GM23338 (cell line): Measurements from ENCODE around the gene GPR152. TPM values are rescaled to one million over a fixed set of nuclear protein-coding genes. Genes with fewer than 3 reads are reported as not detected.

ENCODE experiments used
- ATAC-seq: fragments of 200-7000 bp; cut with Tn5 transposase; 3 replicates; pipeline ENCODE4 v1.9.1; 2020
- DNase-seq: peaks from one replicate; pipeline ENCODE4 v3.0.0-alpha.2; 2015; ENCODE audit warnings: low spot score
- H2AFZ ChIP-seq: fragments of 200-600 bp; sonication (generic); 2 replicates; pipeline ENCODE4 v1.8.0; 2016; ENCODE audit warnings: antibody characterized with exemption, mild to moderate bottlenecking, moderate library complexity
- H3F3A ChIP-seq: fragments of 200-600 bp; sonication (generic); replicated peaks from 2 replicates; pipeline ENCODE4 v1.8.0; 2017; ENCODE audit warnings: antibody characterized with exemption, mixed run types, low read depth
- H3K27ac ChIP-seq: fragments of 200-600 bp; sonication (generic); 2 replicates; pipeline ENCODE4 v1.6.1; 2016; ENCODE audit warnings: low read depth
- H3K27me3 ChIP-seq: fragments of 200-600 bp; sonication (generic); 2 replicates; pipeline ENCODE4 v1.8.0; 2016; ENCODE audit warnings: mild to moderate bottlenecking, mixed run types, moderate library complexity; ENCODE audit not compliant: insufficient read depth
- H3K36me3 ChIP-seq: fragments of 200-600 bp; sonication (generic); 2 replicates; pipeline ENCODE4 v1.8.0; 2016; ENCODE audit warnings: mild to moderate bottlenecking; ENCODE audit not compliant: insufficient read depth
- H3K4me1 ChIP-seq: fragments of 200-600 bp; sonication (generic); 2 replicates; pipeline ENCODE4 v1.8.0; 2016; ENCODE audit warnings: mild to moderate bottlenecking, moderate library complexity; ENCODE audit not compliant: insufficient read depth
- H3K4me2 ChIP-seq: fragments of 200-600 bp; sonication (generic); 2 replicates; pipeline ENCODE4 v1.7.1; 2017; ENCODE audit warnings: mixed run types
- H3K4me3 ChIP-seq: fragments of 200-600 bp; sonication (generic); 2 replicates; pipeline ENCODE4 v1.6.1; 2016; ENCODE audit warnings: mixed run types
- H3K79me2 ChIP-seq: fragments of 200-600 bp; sonication (generic); replicated peaks from 2 replicates; pipeline ENCODE4 v1.8.0; 2017; ENCODE audit warnings: mild to moderate bottlenecking; ENCODE audit not compliant: insufficient read depth
- H3K9me2 ChIP-seq: fragments of 200-600 bp; sonication (generic); 2 replicates; pipeline ENCODE4 v1.8.0; 2017; ENCODE audit not compliant: insufficient read depth
- H4K20me1 ChIP-seq: fragments of 200-600 bp; sonication (generic); replicated peaks from 2 replicates; pipeline ENCODE4 v1.8.0; 2017; ENCODE audit warnings: mild to moderate bottlenecking; ENCODE audit not compliant: insufficient read depth
- H3K27ac Mint-ChIP-seq: 2 replicates; pipeline ENCODE4 v1.8.0; 2020; ENCODE audit warnings: inconsistent platforms, mild to moderate bottlenecking, moderate library complexity, mixed read lengths
- H3K27me3 Mint-ChIP-seq: 3 replicates; pipeline ENCODE4 v1.8.0; 2022; ENCODE audit warnings: low read depth, mild to moderate bottlenecking, moderate library complexity, mixed read lengths, inconsistent platforms; ENCODE audit not compliant: insufficient read depth, poor library complexity
- H3K36me3 Mint-ChIP-seq: 3 replicates; pipeline ENCODE4 v1.8.0; 2021; ENCODE audit warnings: low read depth, mild to moderate bottlenecking, inconsistent platforms, moderate library complexity, mixed read lengths
- H3K4me1 Mint-ChIP-seq: 3 replicates; pipeline ENCODE4 v1.8.0; 2020; ENCODE audit warnings: mild to moderate bottlenecking, inconsistent platforms, mixed read lengths
- H3K4me3 Mint-ChIP-seq: 3 replicates; pipeline ENCODE4 v1.8.0; 2021; ENCODE audit warnings: moderate library complexity, mild to moderate bottlenecking, inconsistent platforms, mixed read lengths
- H3K9me3 Mint-ChIP-seq: 3 replicates; pipeline ENCODE4 v1.8.0; 2020; ENCODE audit warnings: moderate library complexity, mild to moderate bottlenecking, inconsistent platforms, mixed read lengths
- CREB1 ChIP-seq: fragments of 250-450 bp; sonication (Bioruptor Pico); IDR thresholded peaks from 2 replicates; pipeline ENCODE4 v1.5.0; 2020; ENCODE audit warnings: low read depth, mild to moderate bottlenecking, moderate library complexity
- EZH2 ChIP-seq: fragments of 200-600 bp; sonication (generic); IDR thresholded peaks from one replicate; pipeline ENCODE4 v1.8.0; 2017; ENCODE audit warnings: antibody characterized with exemption, mild to moderate bottlenecking, low read depth; ENCODE audit not compliant: unreplicated experiment
- EZH2phosphoT487 ChIP-seq: fragments of 200-600 bp; sonication (generic); IDR thresholded peaks from one replicate; pipeline ENCODE4 v1.8.1; 2018; ENCODE audit warnings: antibody characterized with exemption; ENCODE audit not compliant: unreplicated experiment
- JUNB ChIP-seq: IDR thresholded peaks from one replicate; pipeline ENCODE4 v1.6.1; 2016; ENCODE audit warnings: antibody characterized with exemption; ENCODE audit not compliant: unreplicated experiment
- NANOG ChIP-seq: IDR thresholded peaks from 2 replicates; pipeline ENCODE4 v1.6.1; 2016; ENCODE audit warnings: antibody characterized with exemption, borderline replicate concordance
- POLR2AphosphoS5 ChIP-seq: IDR thresholded peaks from 2 replicates; pipeline ENCODE4 v1.6.1; 2016; ENCODE audit warnings: antibody characterized with exemption, low read depth
- STAT1 ChIP-seq: IDR thresholded peaks from one replicate; pipeline ENCODE4 v1.6.1; 2016; ENCODE audit warnings: antibody characterized with exemption; ENCODE audit not compliant: unreplicated experiment
- ZNF114 ChIP-seq: fragments of 250-450 bp; sonication (Bioruptor Pico); IDR thresholded peaks from 2 replicates; pipeline ENCODE4 v1.5.0; 2020; ENCODE audit warnings: mild to moderate bottlenecking, moderate library complexity
- ZNF331 ChIP-seq: fragments of 250-450 bp; sonication (Bioruptor Pico); IDR thresholded peaks from 2 replicates; pipeline ENCODE4 v1.5.0; 2020; ENCODE audit warnings: low read depth, mild to moderate bottlenecking, moderate library complexity
- polyA plus RNA-seq: library from polyadenylated mRNA; unstranded; fragments of >200 nt; fragmentation: Nextera tagmentation; extraction: Ambion mirVana; gene quantifications from 2 replicates; pipeline ENCODE4 v1.2.1, GENCODE V29; 2016
- total RNA-seq: library from RNA; depleted of rRNA; stranded (reverse); fragments of >200 nt; shearing (Covaris generic); gene quantifications from 2 replicates; pipeline ENCODE4 v1.2.3, GENCODE V29; 2014
- TF ChIP-seq, protein P1 (sequence below): fragments of 250-450 bp; sonication (Bioruptor Pico); IDR thresholded peaks from 2 replicates; pipeline ENCODE4 v1.5.0; 2020; ENCODE audit warnings: mild to moderate bottlenecking, moderate library complexity
- TF ChIP-seq, protein P2 (sequence below), 2 experiments: fragments of 200-600 bp in 1 of 2; sonication (generic) in 1 of 2; conservative IDR thresholded peaks; 2 replicates each; pipeline versions ENCODE4 v1.5.1 to v1.6.1; 2016 to 2017; ENCODE audit warnings: antibody characterized with exemption in 2 of 2, low read depth in 2 of 2, mild to moderate bottlenecking in 2 of 2, moderate library complexity in 1 of 2
- TF ChIP-seq, protein P3 (sequence below): IDR thresholded peaks from one replicate; pipeline ENCODE4 v1.6.1; 2018; ENCODE audit warnings: antibody characterized with exemption; ENCODE audit not compliant: unreplicated experiment
- TF ChIP-seq, protein P4 (sequence below): IDR thresholded peaks from 2 replicates; pipeline ENCODE4 v1.6.1; 2016; ENCODE audit warnings: antibody characterized with exemption

Gene GPR152
- total and polyA plus RNA-seq, 2 experiments from 2014 or later, result not detected

DNA sequence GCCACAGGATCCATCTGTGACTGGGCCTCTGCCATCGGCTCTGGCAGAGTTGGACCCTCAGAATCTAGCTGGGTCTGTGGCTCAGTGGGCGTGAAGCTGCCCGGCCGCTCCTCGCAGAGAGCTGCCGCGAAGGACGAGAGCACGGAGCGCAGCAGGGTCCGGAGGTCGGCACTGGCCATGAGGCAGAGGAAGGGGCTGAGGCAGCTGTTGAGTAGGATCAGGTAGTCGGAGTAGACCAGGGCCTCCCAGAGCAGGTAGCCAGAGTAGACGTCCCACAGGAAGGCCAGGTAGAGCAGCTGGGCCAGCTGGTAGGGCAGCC, 912 bp downstream of the GPR152 start:
- Histone ChIP-seq H3K4me1 (no peaks in the 10 kb centered on the region), H3K36me3 (no peaks in the 10 kb centered on the region), H3K4me3 (no peak overlapping the region), H3F3A (no peaks in the 10 kb centered on the region), H3K4me2 (no peak overlapping the region), H3K79me2 (no peaks in the 10 kb centered on the region), H3K9me2 (no peaks in the 10 kb centered on the region), H3K27me3 (no peaks in the 10 kb centered on the region), H2AFZ (no peak overlapping the region), H3K27ac (no peak overlapping the region), H4K20me1 (no peaks in the 10 kb centered on the region)
- Mint-ChIP-seq H3K27me3 (peaks cover 14% of the 10 kb centered on the region), H3K9me3 (no peaks in the 10 kb centered on the region), H3K27ac (no peak overlapping the region), H3K36me3 (no peaks in the 10 kb centered on the region), H3K4me3 (no peak overlapping the region), H3K4me1 (no peaks in the 10 kb centered on the region)
- DNase-seq (no peak), ATAC-seq (no peak)
- TF ChIP-seq ZNF331 (CRISPR knock-in tag) (no peak), ZNF114 (CRISPR knock-in tag) (no peak), NANOG (no peak), STAT1 (no peak), EZH2phosphoT487 (no peak), CREB1 (no peak), JUNB (no peak), EZH2 (no peak), POLR2AphosphoS5 (no peak)
- TF ChIP-seq, protein P1, sequence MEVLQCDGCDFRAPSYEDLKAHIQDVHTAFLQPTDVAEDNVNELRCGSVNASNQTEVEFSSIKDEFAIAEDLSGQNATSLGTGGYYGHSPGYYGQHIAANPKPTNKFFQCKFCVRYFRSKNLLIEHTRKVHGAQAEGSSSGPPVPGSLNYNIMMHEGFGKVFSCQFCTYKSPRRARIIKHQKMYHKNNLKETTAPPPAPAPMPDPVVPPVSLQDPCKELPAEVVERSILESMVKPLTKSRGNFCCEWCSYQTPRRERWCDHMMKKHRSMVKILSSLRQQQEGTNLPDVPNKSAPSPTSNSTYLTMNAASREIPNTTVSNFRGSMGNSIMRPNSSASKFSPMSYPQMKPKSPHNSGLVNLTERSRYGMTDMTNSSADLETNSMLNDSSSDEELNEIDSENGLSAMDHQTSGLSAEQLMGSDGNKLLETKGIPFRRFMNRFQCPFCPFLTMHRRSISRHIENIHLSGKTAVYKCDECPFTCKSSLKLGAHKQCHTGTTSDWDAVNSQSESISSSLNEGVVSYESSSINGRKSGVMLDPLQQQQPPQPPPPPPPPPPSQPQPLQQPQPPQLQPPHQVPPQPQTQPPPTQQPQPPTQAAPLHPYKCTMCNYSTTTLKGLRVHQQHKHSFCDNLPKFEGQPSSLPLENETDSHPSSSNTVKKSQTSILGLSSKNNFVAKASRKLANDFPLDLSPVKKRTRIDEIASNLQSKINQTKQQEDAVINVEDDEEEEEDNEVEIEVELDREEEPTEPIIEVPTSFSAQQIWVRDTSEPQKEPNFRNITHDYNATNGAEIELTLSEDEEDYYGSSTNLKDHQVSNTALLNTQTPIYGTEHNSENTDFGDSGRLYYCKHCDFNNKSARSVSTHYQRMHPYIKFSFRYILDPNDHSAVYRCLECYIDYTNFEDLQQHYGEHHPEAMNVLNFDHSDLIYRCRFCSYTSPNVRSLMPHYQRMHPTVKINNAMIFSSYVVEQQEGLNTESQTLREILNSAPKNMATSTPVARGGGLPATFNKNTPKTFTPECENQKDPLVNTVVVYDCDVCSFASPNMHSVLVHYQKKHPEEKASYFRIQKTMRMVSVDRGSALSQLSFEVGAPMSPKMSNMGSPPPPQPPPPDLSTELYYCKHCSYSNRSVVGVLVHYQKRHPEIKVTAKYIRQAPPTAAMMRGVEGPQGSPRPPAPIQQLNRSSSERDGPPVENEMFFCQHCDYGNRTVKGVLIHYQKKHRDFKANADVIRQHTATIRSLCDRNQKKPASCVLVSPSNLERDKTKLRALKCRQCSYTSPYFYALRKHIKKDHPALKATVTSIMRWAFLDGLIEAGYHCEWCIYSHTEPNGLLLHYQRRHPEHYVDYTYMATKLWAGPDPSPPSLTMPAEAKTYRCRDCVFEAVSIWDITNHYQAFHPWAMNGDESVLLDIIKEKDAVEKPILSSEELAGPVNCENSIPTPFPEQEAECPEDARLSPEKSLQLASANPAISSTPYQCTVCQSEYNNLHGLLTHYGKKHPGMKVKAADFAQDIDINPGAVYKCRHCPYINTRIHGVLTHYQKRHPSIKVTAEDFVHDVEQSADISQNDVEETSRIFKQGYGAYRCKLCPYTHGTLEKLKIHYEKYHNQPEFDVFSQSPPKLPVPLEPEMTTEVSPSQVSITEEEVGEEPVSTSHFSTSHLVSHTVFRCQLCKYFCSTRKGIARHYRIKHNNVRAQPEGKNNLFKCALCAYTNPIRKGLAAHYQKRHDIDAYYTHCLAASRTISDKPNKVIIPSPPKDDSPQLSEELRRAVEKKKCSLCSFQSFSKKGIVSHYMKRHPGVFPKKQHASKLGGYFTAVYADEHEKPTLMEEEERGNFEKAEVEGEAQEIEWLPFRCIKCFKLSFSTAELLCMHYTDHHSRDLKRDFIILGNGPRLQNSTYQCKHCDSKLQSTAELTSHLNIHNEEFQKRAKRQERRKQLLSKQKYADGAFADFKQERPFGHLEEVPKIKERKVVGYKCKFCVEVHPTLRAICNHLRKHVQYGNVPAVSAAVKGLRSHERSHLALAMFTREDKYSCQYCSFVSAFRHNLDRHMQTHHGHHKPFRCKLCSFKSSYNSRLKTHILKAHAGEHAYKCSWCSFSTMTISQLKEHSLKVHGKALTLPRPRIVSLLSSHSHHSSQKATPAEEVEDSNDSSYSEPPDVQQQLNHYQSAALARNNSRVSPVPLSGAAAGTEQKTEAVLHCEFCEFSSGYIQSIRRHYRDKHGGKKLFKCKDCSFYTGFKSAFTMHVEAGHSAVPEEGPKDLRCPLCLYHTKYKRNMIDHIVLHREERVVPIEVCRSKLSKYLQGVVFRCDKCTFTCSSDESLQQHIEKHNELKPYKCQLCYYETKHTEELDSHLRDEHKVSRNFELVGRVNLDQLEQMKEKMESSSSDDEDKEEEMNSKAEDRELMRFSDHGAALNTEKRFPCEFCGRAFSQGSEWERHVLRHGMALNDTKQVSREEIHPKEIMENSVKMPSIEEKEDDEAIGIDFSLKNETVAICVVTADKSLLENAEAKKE (CRISPR knock-in tag), result no peak
- TF ChIP-seq, protein P2, sequence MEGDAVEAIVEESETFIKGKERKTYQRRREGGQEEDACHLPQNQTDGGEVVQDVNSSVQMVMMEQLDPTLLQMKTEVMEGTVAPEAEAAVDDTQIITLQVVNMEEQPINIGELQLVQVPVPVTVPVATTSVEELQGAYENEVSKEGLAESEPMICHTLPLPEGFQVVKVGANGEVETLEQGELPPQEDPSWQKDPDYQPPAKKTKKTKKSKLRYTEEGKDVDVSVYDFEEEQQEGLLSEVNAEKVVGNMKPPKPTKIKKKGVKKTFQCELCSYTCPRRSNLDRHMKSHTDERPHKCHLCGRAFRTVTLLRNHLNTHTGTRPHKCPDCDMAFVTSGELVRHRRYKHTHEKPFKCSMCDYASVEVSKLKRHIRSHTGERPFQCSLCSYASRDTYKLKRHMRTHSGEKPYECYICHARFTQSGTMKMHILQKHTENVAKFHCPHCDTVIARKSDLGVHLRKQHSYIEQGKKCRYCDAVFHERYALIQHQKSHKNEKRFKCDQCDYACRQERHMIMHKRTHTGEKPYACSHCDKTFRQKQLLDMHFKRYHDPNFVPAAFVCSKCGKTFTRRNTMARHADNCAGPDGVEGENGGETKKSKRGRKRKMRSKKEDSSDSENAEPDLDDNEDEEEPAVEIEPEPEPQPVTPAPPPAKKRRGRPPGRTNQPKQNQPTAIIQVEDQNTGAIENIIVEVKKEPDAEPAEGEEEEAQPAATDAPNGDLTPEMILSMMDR (conservative IDR thresholded peaks at IDR 0.05; ENCODE audit: low read depth in 2 of 2), result no peak
- TF ChIP-seq, protein P3, sequence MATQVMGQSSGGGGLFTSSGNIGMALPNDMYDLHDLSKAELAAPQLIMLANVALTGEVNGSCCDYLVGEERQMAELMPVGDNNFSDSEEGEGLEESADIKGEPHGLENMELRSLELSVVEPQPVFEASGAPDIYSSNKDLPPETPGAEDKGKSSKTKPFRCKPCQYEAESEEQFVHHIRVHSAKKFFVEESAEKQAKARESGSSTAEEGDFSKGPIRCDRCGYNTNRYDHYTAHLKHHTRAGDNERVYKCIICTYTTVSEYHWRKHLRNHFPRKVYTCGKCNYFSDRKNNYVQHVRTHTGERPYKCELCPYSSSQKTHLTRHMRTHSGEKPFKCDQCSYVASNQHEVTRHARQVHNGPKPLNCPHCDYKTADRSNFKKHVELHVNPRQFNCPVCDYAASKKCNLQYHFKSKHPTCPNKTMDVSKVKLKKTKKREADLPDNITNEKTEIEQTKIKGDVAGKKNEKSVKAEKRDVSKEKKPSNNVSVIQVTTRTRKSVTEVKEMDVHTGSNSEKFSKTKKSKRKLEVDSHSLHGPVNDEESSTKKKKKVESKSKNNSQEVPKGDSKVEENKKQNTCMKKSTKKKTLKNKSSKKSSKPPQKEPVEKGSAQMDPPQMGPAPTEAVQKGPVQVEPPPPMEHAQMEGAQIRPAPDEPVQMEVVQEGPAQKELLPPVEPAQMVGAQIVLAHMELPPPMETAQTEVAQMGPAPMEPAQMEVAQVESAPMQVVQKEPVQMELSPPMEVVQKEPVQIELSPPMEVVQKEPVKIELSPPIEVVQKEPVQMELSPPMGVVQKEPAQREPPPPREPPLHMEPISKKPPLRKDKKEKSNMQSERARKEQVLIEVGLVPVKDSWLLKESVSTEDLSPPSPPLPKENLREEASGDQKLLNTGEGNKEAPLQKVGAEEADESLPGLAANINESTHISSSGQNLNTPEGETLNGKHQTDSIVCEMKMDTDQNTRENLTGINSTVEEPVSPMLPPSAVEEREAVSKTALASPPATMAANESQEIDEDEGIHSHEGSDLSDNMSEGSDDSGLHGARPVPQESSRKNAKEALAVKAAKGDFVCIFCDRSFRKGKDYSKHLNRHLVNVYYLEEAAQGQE, result no peak
- TF ChIP-seq, protein P4, sequence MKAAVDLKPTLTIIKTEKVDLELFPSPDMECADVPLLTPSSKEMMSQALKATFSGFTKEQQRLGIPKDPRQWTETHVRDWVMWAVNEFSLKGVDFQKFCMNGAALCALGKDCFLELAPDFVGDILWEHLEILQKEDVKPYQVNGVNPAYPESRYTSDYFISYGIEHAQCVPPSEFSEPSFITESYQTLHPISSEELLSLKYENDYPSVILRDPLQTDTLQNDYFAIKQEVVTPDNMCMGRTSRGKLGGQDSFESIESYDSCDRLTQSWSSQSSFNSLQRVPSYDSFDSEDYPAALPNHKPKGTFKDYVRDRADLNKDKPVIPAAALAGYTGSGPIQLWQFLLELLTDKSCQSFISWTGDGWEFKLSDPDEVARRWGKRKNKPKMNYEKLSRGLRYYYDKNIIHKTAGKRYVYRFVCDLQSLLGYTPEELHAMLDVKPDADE, result no peak
